DOHH2 (cell line): ENCODE measurements around the gene MAP2K5.

Experiments
- CTCF ChIP-seq: fragments of 200-600 bp; sonication (generic); IDR thresholded peaks from one replicate; pipeline ENCODE4 v1.5.1; 2014; ENCODE audit warnings: antibody characterized with exemption, mild to moderate bottlenecking, low read depth, low read length; ENCODE audit not compliant: poor library complexity, severe bottlenecking
- EZH2phosphoT487 ChIP-seq: fragments of 200-600 bp; sonication (generic); IDR thresholded peaks from 2 replicates; pipeline ENCODE4 v1.6.1; 2017; ENCODE audit warnings: borderline replicate concordance, mild to moderate bottlenecking, antibody characterized with exemption, low read length, moderate library complexity, mixed read lengths

DNA sequence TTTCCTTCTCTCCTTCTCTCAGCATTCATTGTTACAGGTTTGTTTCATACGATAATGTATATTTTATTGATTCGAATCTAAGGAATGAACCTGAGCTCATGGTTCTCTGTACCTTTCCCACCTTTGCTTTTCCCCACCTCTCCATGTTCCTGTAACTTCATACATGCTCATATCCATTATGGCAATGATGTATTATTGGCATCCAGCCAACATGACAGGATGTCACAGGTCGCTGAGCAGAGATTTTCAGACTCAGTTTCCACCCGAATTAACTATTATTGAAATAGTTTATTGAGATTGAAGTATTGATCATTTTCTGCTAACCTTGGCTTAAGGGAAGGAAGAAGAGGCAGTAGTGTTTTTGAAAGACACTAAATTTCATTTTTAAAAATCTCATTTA, 64.8 kb downstream of the MAP2K5 start:
- TF ChIP-seq CTCF (no peak), EZH2phosphoT487 (no peak)
